Upper lobe of left lung (tissue), 4 donors: ENCODE results near the gene FRG2.
"Not testable (repeated sequence)": the region's sequence is repeated elsewhere in the genome, so short reads cannot be mapped to it uniquely, and the experiment has no call there.

Experiments used
- POLR2A ChIP-seq, 4 donors: fragments of 450-650 bp; IDR thresholded peaks; one replicate each; pipeline ENCODE4 v1.5.1; 2016 to 2017; ENCODE audit warnings: antibody characterized with exemption in 4 of 4, mild to moderate bottlenecking in 2 of 4
- TF ChIP-seq, protein P1 (sequence below), 6 experiments: fragments of 450-650 bp in 4 of 6; fragments of 200-600 bp in 2 of 6; sonication (generic) in 2 of 6; IDR thresholded peaks; one replicate each; pipeline ENCODE4 v1.5.1; 2016 to 2019; ENCODE audit warnings: antibody characterized with exemption in 6 of 6

DNA sequence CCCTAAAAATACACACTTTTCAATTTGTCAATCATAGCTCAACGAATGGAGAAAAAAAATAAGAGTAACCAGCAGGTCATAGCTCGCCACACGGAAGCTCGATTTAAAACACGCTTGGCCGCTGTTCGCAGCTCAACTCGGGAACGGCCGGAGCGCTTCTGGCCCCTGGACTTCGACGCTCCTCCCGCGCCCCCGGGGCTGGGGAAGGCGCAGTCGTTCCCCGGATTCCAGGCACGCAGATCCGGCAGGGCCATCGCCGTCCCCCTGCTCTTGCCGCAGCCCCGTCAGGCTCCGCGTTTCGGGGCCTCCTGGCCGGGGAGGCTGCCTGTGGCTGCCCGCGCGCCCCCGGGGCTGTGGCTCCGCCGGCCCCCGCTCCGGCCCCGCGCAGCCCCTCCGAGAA lies 13.8 kb upstream of the FRG2 start:
- TF ChIP-seq, protein P1, sequence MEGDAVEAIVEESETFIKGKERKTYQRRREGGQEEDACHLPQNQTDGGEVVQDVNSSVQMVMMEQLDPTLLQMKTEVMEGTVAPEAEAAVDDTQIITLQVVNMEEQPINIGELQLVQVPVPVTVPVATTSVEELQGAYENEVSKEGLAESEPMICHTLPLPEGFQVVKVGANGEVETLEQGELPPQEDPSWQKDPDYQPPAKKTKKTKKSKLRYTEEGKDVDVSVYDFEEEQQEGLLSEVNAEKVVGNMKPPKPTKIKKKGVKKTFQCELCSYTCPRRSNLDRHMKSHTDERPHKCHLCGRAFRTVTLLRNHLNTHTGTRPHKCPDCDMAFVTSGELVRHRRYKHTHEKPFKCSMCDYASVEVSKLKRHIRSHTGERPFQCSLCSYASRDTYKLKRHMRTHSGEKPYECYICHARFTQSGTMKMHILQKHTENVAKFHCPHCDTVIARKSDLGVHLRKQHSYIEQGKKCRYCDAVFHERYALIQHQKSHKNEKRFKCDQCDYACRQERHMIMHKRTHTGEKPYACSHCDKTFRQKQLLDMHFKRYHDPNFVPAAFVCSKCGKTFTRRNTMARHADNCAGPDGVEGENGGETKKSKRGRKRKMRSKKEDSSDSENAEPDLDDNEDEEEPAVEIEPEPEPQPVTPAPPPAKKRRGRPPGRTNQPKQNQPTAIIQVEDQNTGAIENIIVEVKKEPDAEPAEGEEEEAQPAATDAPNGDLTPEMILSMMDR (IDR thresholded peaks at IDR 0.05): not testable (repeated sequence)
- TF ChIP-seq POLR2A (IDR thresholded peaks at IDR 0.05): not testable (repeated sequence)
